ENCODE data around the gene KCNK5. TPM values are rescaled to one million over a fixed set of nuclear protein-coding genes. Genes with fewer than 3 reads are reported as not detected.

The KCNK5 gene
- total RNA-seq, 1 experiment from 2014 or later, result 2.8 TPM

GRCh38 chr6:39250507-39250906 lies 21.2 kb upstream of the KCNK5 start:
- Histone ChIP-seq H3K9me3 (no peaks in the 10 kb centered on the region), H3K27me3 (no peaks in the 10 kb centered on the region), H3K36me3 (no peaks in the 10 kb centered on the region), H3K4me3 (no peak overlapping the region)
- no peak for DNase-seq

DNA sequence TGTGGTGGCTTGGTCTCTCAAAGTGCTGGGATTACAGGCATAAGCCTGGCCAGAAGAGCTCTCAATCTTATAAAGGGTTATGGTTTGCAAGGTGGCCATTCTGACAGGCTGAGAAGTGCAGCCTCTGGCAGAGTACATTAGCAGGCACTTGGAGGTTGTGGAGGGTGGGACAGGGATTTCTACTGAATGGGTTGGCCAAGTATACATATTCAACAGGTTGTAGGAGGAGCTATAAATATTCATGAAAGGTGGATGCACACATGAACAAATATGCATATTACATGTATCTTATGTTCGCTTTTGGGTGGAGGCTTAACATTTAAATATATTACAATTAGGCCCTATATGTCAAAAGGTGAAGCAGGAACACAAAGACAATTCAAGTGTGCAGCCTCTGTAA lies 20.0 kb upstream of the KCNK5 start:
- no peak for DNase-seq
- Histone ChIP-seq H3K36me3 (no peaks in the 10 kb centered on the region), H3K4me3 (no peak overlapping the region), H3K27me3 (no peaks in the 10 kb centered on the region), H3K9me3 (no peaks in the 10 kb centered on the region)

- Histone ChIP-seq H3K36me3 (no peaks in the 10 kb centered on the region), H3K9me3 (no peaks in the 10 kb centered on the region), H3K27me3 (no peaks in the 10 kb centered on the region), H3K4me3 (no peak overlapping the region)
- DNase-seq, result no peak
Observed at GRCh38 chr6:39247667-39248194, 18.5 kb upstream of the KCNK5 start.

DNA sequence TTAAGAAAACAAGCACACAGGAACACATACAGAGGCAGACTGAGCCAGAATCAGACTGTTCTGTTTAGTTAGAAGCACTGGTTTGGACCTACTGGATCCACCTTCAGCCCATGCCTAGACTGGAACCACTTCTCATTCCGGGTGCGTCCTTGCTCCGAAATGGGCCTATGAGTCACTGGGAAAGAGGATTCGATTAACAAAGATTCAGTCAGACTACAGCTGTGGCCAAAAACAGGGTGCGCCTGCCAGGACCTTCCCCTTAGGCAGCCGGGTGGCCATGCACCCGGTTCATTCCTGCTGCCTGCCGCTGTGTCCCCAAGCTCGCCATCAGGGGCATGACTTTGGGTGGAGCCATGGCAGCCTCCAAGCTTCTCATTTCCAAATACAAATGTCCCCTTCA lies 14.5 kb upstream of the KCNK5 start:
- Histone ChIP-seq H3K4me3 (no peak overlapping the region), H3K9me3 (no peaks in the 10 kb centered on the region), H3K27me3 (no peaks in the 10 kb centered on the region), H3K36me3 (no peaks in the 10 kb centered on the region)
- DNase-seq, result peak; percentile 58

DNA sequence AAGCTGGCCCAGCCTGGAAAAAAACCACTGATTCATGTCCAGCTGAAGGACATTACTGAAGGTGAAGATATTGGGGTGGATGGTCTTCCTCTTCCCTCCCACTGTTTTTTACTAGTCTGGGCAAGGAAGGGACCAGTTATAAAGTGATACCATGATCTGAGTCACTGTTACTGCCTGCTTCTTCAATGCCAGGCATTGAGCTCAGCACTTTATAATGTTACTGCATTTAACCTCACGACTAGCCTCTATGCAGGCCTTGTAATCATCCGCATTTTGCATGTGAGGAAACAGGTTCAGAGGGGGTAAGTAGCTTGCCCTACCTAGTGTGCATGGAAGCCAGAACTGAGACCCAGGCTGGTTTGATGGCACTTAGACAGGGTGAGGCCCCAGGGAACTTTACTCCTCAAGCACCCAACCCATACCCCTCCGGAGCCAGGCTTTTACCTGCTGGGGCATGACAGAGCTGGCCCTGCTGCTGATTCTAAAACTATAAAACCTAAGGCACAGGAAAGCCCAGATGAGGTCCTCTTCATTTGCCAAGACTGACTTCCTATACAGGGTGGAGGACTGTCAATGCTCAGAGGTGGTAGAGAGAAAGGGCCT lies 11.0 kb upstream of the KCNK5 start:
- DNase-seq, result no peak
- no peaks in the 10 kb centered on the region for H3K36me3 ChIP-seq
- H3K27me3 ChIP-seq, result no peaks in the 10 kb centered on the region
- no peaks in the 10 kb centered on the region for H3K9me3 ChIP-seq
- no peak overlapping the region for H3K4me3 ChIP-seq

- DNase-seq, result no peak
- H3K36me3 ChIP-seq, result no peaks in the 10 kb centered on the region
- no peaks in the 10 kb centered on the region for H3K9me3 ChIP-seq
- H3K27me3 ChIP-seq, result no peaks in the 10 kb centered on the region
- H3K4me3 ChIP-seq, result no peak overlapping the region
Observed at GRCh38 chr6:39239527-39240154, 10.4 kb upstream of the KCNK5 start.

DNA sequence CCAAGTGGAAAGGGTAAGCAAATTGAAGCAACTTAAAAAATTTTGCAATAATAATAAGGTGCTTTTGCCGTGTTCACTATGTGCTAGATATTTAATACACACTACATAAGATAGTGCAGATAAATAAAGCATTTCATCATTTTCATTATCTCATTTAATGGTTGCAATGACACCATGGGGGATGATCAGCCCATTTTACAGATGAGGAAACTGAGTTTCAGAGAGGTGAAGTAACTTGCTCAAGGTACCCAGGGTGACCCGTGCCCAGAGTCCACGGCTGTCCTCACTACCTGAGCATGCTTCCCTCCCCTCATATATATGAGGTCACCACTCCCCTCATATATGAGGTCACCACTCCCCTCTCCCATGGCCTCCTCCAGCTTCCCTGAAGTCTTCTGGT lies 7.5 kb upstream of the KCNK5 start:
- no peaks in the 10 kb centered on the region for H3K9me3 ChIP-seq
- H3K27me3 ChIP-seq, result no peaks in the 10 kb centered on the region
- no peak for DNase-seq
- H3K4me3 ChIP-seq, result no peak overlapping the region
- no peaks in the 10 kb centered on the region for H3K36me3 ChIP-seq

GRCh38 chr6:39233333-39233732 lies 4.1 kb upstream of the KCNK5 start:
- DNase-seq, result no peak
- no peak overlapping the region for H3K4me3 ChIP-seq
- H3K9me3 ChIP-seq, result no peaks in the 10 kb centered on the region
- H3K36me3 ChIP-seq, result no peaks in the 10 kb centered on the region
- no peaks in the 10 kb centered on the region for H3K27me3 ChIP-seq

- no peaks in the 10 kb centered on the region for H3K36me3 ChIP-seq
- no peak for DNase-seq
- no peaks in the 10 kb centered on the region for H3K27me3 ChIP-seq
- H3K9me3 ChIP-seq, result no peaks in the 10 kb centered on the region
- H3K4me3 ChIP-seq, result no peak overlapping the region
Observed at GRCh38 chr6:39231521-39232243, 2.4 kb upstream of the KCNK5 start.

DNA sequence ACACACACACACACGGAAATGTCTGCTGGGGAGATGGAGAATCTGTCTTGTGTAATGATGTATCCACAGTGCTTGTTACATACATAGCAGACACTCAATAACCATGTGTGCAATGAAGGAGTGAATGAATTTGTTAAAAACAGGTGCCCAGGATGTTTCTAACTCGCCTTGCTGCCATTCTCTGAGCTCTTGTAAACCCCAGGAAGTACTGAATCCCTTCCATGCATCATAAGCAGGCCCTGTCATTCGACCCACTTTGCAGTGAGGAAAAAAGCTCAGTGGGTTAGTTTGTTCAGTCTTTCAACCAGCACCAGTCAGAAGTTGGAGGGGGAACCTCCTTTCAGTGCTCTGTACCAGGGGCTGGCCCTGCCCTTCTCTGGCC lies 1.4 kb upstream of the KCNK5 start:
- Histone ChIP-seq H3K9me3 (no peaks in the 10 kb centered on the region), H3K27me3 (no peaks in the 10 kb centered on the region), H3K4me3 (no peak overlapping the region), H3K36me3 (no peaks in the 10 kb centered on the region)
- no peak for DNase-seq

GRCh38 chr6:39228111-39228971 lies 934 bp downstream of the KCNK5 start:
- peak overlapping the region; percentile 62 for H3K4me3 ChIP-seq
- no peak for DNase-seq

DNA sequence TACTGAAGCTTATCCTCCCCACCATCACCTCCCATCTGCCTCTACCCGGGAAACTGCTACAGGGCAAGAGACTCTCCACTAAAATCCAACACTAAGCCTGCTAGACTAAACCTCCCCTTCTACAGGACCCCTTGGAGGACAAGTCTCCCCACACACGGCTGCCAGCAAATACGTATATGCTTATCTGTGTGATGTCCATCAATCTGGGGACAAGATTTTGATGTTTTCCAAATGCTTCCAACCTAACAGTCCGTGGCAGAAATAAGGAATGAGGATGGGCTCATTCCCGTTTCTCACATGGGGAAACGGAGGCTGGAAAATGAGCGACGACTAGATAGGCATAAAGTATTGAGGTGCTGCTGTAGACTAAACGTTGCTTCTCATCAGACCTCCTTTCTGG lies 1.8 kb downstream of the KCNK5 start:
- Histone ChIP-seq H3K36me3 (no peaks in the 10 kb centered on the region), H3K27me3 (no peaks in the 10 kb centered on the region), H3K4me3 (no peak overlapping the region), H3K9me3 (no peaks in the 10 kb centered on the region)
- DNase-seq, result no peak

More at GRCh38 chr6:39228111-39228971, 934 bp downstream of the KCNK5 start:
- H3K27me3 ChIP-seq, result no peaks in the 10 kb centered on the region
- no peaks in the 10 kb centered on the region for H3K36me3 ChIP-seq
- no peaks in the 10 kb centered on the region for H3K9me3 ChIP-seq

DNA sequence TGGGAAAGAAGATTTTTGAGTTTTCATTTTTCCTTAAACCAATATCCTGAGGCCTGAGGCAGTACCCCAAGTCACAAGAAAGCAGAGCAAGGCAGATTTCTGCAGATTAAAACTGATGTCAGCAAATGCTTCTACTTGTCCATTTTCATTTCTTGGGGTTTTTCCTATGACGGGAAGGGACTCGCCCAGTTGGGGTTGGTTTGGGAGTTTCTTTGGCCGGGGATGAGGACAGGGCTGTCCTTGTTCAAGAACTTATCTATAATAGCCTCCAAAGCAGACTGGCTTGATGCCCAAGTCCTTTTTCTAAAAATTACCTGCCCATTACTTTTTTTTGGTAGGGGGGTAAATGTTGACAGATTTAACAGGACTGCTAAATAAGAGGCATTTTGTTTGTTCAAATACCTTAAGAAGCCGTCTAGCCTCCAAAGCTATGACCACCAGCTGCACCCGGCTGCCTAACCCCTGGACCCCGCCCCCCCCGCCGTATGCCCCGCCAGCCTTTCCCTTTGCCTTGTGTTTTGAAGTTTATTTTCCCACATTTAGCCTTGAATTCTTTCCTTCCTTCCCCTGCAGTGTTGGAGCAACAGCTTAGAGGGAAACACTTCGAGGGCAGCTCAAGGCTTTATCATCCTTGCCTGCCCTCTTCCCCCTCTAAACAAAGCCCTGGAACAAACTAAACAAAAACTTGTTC lies 2.5 kb downstream of the KCNK5 start:
- H3K36me3 ChIP-seq, result no peaks in the 10 kb centered on the region
- H3K27me3 ChIP-seq, result no peaks in the 10 kb centered on the region
- DNase-seq, result no peak
- no peak overlapping the region for H3K4me3 ChIP-seq
- no peaks in the 10 kb centered on the region for H3K9me3 ChIP-seq

DNA sequence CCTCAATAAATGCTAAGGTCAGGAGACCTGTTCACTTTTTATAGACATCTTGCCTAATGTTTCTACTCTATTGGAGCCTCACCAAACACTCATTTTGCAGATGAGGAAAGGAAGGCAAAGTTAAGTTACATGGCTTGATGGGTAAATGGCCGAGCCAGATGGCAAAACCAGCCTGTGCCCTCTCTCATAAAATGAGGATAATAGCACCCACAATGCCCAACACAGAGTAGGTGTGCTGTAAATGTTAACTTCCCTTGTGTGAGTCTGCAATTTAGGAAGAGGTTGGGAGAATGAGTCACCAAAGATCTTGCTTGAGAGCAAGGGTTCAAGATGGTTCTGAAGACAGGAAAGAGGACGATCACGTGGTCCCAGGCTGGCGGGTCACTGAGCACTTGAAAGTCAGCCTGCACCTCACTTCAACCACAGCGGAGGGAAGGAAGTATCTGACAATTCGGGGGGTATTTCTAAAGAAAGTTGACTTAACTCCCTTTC lies 3.3 kb downstream of the KCNK5 start:
- H3K27me3 ChIP-seq, result no peaks in the 10 kb centered on the region
- H3K4me3 ChIP-seq, result no peak overlapping the region
- no peaks in the 10 kb centered on the region for H3K9me3 ChIP-seq
- DNase-seq, result no peak
- H3K36me3 ChIP-seq, result no peaks in the 10 kb centered on the region

DNA sequence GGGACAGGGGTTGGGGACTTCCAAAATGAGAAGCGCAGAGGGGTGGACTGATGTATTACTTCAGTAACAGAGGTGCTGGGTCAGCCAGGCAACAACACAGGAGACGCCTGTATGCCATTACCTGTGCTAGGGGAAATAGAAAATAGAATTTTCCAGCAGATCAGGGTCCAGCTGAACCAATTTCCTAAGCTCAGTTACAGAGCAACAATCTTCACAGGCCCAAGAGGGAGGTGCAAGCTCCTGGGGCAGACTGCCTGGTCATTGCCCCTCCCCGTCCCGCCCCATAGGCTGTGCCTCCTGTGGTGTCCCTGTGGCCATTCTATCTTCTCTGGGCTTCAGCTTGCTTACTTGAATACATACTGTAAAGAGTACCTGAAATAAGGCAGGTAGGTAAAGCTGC lies 3.7 kb downstream of the KCNK5 start:
- Histone ChIP-seq H3K4me3 (no peak overlapping the region), H3K36me3 (no peaks in the 10 kb centered on the region), H3K27me3 (no peaks in the 10 kb centered on the region), H3K9me3 (no peaks in the 10 kb centered on the region)
- no peak for DNase-seq

- Histone ChIP-seq H3K27me3 (no peaks in the 10 kb centered on the region), H3K36me3 (no peaks in the 10 kb centered on the region), H3K9me3 (no peaks in the 10 kb centered on the region), H3K4me3 (no peak overlapping the region)
- DNase-seq, result no peak
Observed at GRCh38 chr6:39224523-39225182, 4.6 kb downstream of the KCNK5 start.

All from MG63 (cell line).